ENCODE measurements around the gene PEX1.
"Not testable (repeated sequence)": the region's sequence is repeated elsewhere in the genome, so short reads cannot be mapped to it uniquely, and the experiment has no call there.

PEX1 gene

DNA sequence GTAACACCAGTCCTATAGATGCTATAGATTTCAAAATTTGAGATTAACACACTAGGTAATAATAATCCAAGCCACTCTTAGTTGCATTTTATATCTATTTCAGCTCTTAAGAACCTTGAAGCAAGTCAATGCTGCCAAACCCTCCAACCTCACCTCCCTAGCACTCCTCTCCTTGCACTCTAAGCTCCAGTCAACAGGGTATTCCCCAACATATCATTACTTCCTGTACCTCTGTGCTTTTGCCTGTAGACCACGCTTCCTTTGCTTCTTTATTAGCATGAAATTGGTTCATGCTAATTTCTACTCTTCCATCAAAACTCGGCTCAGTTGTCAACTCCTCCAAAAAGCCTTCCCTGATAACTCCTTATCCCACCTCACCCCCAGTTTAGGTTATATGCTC is 24.6 kb downstream of the PEX1 start:
- no peak for DNase-seq

- DNase-seq, result no peak
These were observed 29.8 kb downstream of the PEX1 start for GRCh38 chr7:92498557-92498956.

DNA sequence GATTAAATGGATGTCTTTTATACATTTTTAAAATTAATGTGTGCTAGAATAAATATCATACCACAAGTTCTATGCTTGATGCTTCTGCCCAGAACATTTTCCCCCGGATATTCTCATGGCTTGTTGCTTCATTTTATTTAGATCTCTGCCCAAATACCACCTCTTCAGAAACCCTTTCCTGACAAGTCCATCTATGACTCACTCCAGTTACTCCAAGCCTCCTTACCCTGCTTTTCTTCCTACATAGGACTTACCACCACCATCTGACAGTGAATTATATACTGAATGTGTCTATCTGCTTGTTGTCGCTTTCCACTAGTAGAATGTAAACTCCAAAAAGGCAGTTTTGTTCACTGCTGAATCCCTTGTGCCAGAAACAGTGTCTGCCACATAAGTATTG is 31.4 kb downstream of the PEX1 start:
- DNase-seq, result no peak

DNA sequence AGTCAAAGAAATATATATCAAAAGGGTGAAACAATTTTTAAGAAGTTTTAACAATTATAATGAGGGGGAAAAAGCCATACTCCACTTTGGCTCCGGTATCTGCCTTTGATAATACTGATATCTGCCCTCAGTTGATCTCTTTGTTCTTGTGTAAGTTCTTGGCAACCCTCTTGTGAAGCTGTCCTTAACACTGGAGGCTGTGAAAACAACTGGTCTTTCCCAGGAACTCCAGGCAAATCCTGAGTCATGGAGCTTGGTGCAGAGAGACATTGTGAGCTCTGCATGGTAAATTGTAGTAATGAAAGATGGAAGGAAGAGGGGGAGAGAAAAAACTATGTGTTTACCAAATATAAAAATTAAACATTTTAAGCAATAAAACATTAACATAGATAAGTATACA is 38.7 kb downstream of the PEX1 start:
- no peak for DNase-seq

- no peak for DNase-seq
These were observed 40.5 kb downstream of the PEX1 start for GRCh38 chr7:92487804-92488203.

- DNase-seq, result no peak
These were observed 42.3 kb downstream of the PEX1 start for GRCh38 chr7:92485974-92486373.

GRCh38 chr7:92485267-92485892 is 42.9 kb downstream of the PEX1 start:
- no peak for DNase-seq

GRCh38 chr7:92484226-92484625 is 44.1 kb downstream of the PEX1 start:
- DNase-seq, result not testable (repeated sequence)

GRCh38 chr7:92483624-92484023 is 44.7 kb downstream of the PEX1 start:
- not testable (repeated sequence) for DNase-seq

DNA sequence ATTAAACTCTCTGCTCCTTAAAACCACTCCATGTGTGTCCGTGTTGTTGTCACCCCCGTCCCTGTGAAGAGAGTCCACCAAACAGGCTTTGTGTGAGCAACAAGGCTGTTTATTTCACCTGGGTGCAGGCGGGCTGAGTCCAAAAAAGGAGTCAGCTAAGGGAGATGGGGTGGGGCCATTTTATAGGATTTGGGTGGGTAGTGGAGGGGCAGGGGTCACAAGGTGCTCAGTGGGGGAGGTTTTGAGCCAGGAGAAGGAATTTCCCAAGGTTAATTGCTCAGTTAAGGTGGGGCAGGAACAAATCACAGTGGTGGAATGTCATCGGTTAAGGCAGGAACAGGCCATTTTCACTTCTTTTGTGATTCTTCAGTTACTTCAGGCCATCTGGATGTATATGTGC is 49.2 kb downstream of the PEX1 start:
- not testable (repeated sequence) for DNase-seq

DNA sequence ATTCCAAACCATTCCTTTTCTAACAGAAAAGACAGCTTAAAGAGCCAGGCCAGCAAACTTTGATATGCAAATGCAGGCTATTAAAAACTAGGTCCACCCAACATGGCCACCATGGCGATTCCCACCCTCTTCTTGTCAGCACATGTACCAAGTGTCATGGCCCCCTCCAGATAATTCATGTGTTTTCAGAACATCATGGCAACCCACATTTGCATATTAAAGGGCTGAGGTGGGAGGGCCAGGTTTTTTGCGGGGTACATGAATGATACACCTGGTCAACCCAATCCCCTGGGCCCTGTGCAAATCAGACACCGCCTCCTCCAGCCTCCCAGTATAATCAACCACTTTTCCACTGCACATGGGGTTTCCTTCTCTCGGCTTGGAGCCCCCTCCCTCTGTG is 49.6 kb downstream of the PEX1 start:
- no peak for DNase-seq

- no peak for DNase-seq
These were observed 50.2 kb downstream of the PEX1 start for GRCh38 chr7:92478095-92478494.

DNA sequence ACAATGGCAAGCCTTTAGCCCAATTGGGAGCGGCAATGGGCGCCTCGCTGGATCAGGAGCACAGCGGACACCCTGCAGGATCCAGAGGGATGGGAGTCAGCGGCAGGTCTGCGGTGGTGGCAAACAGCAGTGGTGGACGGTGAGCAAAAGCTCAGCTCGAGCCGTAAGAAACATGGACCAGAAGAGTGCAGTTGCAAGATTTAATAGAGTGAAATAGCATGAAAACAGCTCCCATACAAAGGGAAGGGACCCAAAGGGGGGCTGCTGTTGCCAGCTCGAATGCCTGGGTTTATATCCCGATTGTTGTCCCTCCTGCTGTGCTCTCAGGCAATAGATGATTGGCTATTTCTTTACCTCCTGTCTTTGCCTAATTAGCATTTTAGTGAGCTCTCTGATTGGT is 50.6 kb downstream of the PEX1 start, which contains the start of gene ERVW-1:
Gene ERVW-1 (minus strand): TSS at position 266 of the 400 bp plus-strand sequence. CDS start 7,565 bp downstream, outside the sequence.
- DNase-seq, result not testable (repeated sequence)

GRCh38 chr7:92475851-92476590 is 52.3 kb downstream of the PEX1 start:
- DNase-seq, result not testable (repeated sequence)

GRCh38 chr7:92475261-92475770 is 53.0 kb downstream of the PEX1 start:
- DNase-seq, result not testable (repeated sequence)

DNA sequence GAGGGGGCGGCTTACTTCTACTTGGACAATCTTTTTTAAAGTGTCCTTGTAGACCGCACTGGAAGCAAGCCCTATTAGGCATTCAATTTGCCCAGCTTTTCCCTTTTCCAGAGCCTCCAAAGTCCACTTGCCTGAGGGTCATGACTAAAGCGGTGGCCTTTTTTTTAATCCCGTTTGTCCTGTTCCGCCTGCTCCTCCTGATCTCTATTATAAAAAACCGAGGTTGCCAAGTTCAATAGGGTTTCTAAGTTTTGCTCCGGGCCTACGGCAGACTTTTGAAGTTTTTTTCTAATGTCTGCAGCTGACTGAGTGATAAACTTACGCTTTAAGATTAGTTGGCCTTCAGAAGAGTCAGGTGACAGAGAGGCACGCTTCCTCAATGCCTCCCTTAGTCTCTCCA is 54.3 kb downstream of the PEX1 start:
- DNase-seq, result not testable (repeated sequence)

- not testable (repeated sequence) for DNase-seq
These were observed 59.7 kb downstream of the PEX1 start for GRCh38 chr7:92468589-92468988.

GRCh38 chr7:92466682-92467081 is 61.6 kb downstream of the PEX1 start:
- DNase-seq, result no peak

DNA sequence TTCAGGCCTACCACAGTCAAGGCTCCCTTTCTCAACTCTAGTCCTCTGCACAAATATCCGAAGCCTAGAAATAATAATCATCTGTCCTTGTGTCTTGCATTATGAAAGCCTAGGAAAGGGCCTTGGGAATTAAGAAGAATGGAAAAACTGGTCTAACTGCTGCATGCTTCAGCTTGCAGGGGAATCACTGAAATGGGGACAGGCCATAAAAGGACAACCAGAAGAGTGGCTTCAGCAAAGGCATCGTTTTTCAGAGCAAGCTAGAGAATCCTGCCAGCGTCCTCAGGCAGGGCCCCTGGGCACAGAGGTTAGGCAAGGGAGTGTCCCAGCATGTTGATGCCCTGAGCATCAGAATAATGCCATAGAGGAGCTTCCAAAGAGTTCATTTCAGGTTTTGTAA is 63.8 kb downstream of the PEX1 start:
- DNase-seq, result no peak

DNA sequence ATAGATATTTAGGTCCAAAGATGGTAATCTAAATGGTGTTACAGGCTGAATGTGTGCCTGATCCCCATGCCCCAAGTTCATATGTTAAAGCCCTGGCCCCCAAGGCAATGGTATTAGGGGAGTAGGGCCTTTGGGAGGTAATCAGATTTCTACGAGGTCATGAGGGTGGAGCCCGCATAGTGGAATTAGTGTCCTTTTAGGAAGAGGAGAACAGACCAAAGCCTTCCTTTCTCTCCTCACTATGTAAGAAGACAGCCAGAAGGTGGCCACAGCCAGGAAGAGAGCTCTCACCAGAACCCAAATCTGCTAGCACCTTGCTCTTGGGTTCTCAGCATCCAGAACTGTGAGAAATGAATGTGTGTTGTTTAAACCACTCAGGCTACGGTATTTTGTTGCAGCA is 65.8 kb downstream of the PEX1 start:
- no peak for DNase-seq

DNA sequence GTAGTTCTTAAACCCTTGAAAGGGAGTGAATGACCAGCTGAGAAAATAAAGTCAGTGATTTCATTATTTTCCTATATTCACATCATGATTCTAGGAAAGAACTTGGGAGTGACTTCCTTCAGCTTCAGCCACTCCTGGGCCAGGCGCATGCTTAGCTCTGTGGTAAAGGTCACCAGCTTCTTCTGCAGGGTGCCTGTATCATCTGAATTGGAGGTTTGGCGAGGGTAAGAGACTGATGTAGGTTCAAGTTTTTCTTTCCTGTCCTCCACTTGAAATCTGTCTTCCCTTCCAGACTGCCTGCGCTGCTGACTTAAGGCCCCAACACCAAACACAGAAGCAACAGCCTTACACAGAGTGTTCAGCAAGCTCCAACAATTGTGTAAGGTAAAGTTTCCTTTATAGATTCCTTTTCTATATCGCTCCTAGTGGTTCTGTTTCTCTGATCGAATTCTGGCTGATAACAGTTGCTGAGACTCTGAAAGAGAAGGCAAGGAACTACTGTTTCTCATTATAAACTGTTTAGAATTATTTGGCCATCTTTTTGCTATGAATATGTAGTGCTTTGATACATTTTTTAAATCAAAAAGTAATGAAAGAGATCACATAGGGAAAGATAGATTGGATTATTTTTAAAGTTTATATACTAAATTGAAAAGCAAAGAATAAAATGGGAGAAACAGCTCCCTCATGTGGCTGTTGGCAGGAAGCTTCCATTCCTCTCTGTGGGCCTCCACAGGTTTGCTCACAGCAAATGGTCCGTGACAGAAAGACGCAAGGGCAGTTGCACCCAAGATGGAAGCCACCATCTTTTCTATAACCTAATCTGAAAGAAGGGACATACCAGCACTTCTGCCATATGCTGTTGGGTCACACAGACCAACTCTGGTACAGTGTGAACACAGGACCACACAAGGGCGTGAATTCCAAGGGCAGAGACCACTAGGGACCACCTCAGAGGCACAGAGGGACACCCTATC is 67.0 kb downstream of the PEX1 start:
- DNase-seq, result no peak

DNA sequence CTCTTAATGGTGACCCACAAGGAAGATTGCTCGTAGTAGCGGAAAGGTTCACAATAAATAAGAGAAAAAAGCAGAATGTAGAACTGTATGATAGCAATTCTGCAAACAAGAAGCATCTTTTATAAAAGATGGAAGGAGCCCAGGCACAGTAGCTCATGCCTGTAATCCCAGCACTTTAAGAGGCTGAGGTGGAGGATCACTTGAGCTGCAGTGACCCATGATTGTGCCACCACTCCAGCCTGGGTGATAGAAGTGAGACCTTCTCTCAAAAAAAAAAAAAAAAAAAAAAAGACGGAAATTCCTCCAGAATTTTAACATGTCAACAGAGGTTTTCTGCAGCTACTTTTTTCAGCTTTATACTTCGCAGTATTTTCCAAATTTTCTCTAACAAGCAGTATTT is 67.8 kb downstream of the PEX1 start:
- no peak for DNase-seq

DNA sequence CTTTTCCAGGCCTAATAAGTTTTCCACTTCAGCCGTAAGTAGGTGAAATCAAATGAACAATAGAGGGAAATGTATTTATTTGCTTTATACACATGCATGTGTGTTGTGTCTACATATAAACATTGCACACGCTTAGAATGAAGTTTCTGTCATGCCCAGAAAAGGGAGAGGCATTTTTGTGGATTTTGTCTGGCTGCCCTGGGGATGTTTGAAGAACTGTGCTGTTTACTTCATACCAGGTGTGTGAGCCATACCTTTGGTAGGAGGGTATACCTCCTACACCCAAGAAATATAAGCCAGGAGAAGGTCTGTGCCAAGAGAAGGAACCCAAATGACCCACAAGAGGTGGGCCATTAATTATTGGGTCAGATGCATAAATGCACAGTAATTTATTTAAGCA is 68.2 kb downstream of the PEX1 start:
- DNase-seq, result no peak
